ENCODE data around the gene CHM.
"Not testable (repeated sequence)": the region's sequence is repeated elsewhere in the genome, so short reads cannot be mapped to it uniquely, and the experiment has no call there.

CHM gene

GRCh38 chrX:86047174-86047935 is at the start of gene CHM:
Gene CHM, minus strand, starts transcription at chrX:86047558. Its CDS starts 26 bp downstream, at chrX:86047532.
- DNase-seq = peak; percentile 81

- DNase-seq = no peak
These were observed 31.3 kb upstream of the CHM start for GRCh38 chrX:86078650-86079049.

- no peak for DNase-seq
These were observed 19.6 kb upstream of the CHM start for GRCh38 chrX:86066998-86067397.

- no peak for DNase-seq
These were observed 14.0 kb upstream of the CHM start for GRCh38 chrX:86061407-86061806.

GRCh38 chrX:86051741-86052140 is 4.4 kb upstream of the CHM start:
- DNase-seq = no peak

GRCh38 chrX:86047936-86048280 is 550 bp upstream of the CHM start:
- DNase-seq = no peak

GRCh38 chrX:86044216-86044615 is 3.1 kb downstream of the CHM start:
- no peak for DNase-seq

GRCh38 chrX:86039625-86040568 is 7.5 kb downstream of the CHM start:
- no peak for DNase-seq

- DNase-seq = no peak
These were observed 14.0 kb downstream of the CHM start for GRCh38 chrX:86033385-86033784.

GRCh38 chrX:86028681-86029080 is 18.7 kb downstream of the CHM start:
- no peak for DNase-seq

- peak; percentile 83 for DNase-seq
These were observed 23.5 kb downstream of the CHM start for GRCh38 chrX:86023811-86024210.

GRCh38 chrX:86021652-86022289 is 25.6 kb downstream of the CHM start:
- DNase-seq = peak; percentile 55

- DNase-seq = no peak
These were observed 31.2 kb downstream of the CHM start for GRCh38 chrX:86016139-86016538.

GRCh38 chrX:86014959-86015358 is 32.4 kb downstream of the CHM start:
- DNase-seq = not testable (repeated sequence)

GRCh38 chrX:86014421-86014820 is 32.9 kb downstream of the CHM start:
- no peak for DNase-seq

- DNase-seq = no peak
These were observed 33.6 kb downstream of the CHM start for GRCh38 chrX:86013792-86014191.

- DNase-seq = no peak
These were observed 35.2 kb downstream of the CHM start for GRCh38 chrX:86012188-86012587.

GRCh38 chrX:86009803-86010202 is 37.6 kb downstream of the CHM start:
- DNase-seq = not testable (repeated sequence)

GRCh38 chrX:86007891-86008290 is 39.5 kb downstream of the CHM start:
- DNase-seq = not testable (repeated sequence)

GRCh38 chrX:86002076-86002896 is 45.1 kb downstream of the CHM start:
- no peak for DNase-seq

- DNase-seq = no peak
These were observed 48.4 kb downstream of the CHM start for GRCh38 chrX:85998954-85999353.

GRCh38 chrX:85996555-85996954 is 50.8 kb downstream of the CHM start:
- no peak for DNase-seq

GRCh38 chrX:85995641-85996040 is 51.7 kb downstream of the CHM start:
- no peak for DNase-seq

Data from inflammatory macrophage treated with lipopolysaccharide for 4 hours (primary cell).